Measurements from ENCODE around the gene OR4S1.
"Not testable (repeated sequence)": the region's sequence is repeated elsewhere in the genome, so short reads cannot be mapped to it uniquely, and the experiment has no call there.

OR4S1 gene, protein sequence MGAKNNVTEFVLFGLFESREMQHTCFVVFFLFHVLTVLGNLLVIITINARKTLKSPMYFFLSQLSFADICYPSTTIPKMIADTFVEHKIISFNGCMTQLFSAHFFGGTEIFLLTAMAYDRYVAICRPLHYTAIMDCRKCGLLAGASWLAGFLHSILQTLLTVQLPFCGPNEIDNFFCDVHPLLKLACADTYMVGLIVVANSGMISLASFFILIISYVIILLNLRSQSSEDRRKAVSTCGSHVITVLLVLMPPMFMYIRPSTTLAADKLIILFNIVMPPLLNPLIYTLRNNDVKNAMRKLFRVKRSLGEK

DNA sequence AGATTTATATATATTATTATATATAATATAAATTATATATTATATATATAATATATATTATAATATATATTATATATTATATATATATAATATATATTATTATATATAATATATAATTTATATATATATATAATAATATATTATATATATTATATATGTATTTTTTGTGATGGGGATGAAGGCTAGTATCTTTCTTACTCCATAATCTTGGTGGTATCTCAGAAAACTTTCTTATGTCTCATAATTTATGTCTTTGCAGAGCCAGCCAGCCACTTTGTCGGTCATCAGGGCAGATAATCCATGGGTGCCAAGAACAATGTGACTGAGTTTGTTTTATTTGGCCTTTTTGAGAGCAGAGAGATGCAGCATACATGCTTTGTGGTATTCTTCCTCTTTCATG lies at the start of gene OR4S1:
Gene OR4S1 (plus strand): TSS at position 301 of the 400 bp plus-strand sequence. CDS start 0 bp downstream, at position 301.
- in situ Hi-C loops (cut with HindIII; ENCODE audit: low sequenced_read_pairs) = no loop called here

DNA sequence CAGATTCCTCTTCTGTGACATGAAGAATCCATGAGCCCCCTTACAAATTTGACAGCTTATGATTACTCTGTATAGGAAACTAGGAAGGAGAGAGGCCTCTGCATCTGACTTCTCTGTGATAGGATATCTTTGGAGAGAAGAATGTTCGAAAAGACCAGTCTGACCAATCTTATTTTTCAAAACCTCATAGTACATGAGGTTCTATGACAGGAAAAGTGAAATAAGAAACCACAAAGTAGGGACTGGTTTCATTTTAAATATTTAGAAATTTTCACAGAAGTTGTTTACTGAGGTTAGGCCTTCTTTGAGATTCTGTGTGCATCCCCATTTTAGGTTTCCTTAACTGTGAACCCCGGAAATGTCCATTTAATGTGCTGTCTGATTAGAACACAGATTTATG lies 44.4 kb upstream of the OR4S1 start:
- in situ Hi-C loops (cut with HindIII; ENCODE audit: low sequenced_read_pairs) = no loop called here

DNA sequence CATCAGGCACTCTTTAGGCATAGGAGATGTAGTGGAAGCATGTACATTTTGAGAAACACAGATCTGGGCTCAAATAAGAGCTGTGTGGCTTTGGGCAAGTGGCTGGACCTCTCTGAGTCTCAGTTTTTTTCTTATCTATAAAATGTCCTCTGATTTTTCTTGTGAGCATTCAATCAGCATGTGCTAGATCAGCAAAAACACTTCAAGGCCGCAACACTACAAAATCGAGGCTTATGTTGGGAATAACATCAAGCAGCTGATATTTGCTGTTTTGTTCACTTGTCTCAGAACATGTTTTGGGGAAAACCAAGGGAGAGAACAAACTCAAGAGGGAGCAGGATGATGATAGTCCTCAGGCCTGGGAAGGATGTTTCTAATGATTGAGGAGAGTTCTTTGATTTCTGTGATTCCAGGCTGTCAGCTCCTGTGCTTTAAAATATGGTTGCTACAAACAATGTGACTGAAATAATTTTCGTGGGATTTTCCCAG lies 42.6 kb upstream of the OR4S1 start, which contains the start of gene OR4X1:
Gene OR4X1 (plus strand): TSS at position 439 of the 489 bp plus-strand sequence. CDS start 0 bp downstream, at position 439.
- in situ Hi-C loops (cut with HindIII; ENCODE audit: low sequenced_read_pairs) = no loop called here

DNA sequence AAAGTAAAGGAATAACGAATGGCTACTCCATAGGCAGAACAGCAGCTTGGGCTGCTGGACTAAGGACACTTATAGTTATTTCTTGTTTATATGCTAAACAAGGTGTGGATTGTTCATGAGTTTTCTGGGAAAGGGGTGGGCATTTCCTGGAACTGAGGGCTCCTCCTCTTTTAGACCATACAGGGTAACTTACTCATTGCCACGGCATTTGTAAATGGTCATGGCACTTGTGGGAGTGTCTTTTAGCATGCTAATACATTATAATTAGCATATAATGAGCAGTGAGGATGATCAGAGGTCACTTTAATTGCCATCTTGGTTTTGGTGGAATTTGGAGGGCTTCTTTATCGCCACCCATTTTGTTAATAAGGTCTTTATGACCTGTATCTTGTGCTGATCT lies 35.4 kb upstream of the OR4S1 start:
- in situ Hi-C loops (cut with HindIII; ENCODE audit: low sequenced_read_pairs) = no loop called here

DNA sequence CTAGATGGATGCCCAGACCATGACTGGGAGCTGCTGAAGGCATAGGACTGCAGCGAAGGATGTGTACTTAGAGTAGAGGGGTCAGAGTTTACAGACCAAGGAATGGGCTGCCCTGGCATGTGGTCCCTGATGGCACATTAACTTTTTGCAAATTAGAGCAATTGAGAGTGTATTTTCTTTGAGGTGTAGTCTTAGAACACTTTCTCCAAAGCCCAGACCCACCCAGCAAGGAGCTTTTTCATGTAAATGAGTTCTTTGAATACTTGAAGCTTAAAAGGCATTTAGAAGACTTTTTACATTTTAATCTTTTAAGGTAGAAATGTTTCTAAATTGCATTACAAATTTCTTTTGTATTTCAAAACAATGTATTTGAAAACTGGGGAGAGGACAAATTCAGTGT lies 33.4 kb upstream of the OR4S1 start:
- in situ Hi-C loops (cut with HindIII; ENCODE audit: low sequenced_read_pairs) = no loop called here

DNA sequence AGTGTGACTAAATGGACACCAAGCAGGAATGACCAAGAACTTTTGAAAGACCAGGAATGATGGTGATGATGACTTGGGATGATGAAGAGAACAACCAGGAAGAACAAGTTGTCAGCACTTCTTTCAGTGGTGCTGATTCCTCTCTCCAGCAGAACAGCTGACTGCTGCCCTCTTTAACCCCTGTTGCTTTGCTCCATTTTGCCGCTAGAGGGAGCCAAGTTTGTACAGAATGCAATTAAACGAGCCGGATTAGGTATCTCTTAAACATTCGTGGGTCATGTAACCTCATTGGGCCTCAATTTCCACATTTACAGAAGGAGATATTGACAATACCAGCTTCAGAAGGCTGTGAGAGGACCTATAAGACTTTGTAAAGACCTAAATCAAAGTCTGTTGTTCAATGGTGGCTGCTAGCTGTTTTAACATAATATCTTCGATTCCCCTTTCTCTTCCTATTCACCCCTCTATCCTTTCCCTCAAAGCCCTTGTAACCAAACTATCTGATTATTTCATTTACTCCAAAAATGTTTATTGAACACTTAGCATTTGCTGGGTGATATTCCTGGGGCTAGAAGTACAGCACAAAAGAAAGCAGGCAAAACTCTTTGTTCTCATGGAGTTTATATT lies 1.9 kb downstream of the OR4S1 start:
- in situ Hi-C loops (cut with HindIII; ENCODE audit: low sequenced_read_pairs) = no loop called here

DNA sequence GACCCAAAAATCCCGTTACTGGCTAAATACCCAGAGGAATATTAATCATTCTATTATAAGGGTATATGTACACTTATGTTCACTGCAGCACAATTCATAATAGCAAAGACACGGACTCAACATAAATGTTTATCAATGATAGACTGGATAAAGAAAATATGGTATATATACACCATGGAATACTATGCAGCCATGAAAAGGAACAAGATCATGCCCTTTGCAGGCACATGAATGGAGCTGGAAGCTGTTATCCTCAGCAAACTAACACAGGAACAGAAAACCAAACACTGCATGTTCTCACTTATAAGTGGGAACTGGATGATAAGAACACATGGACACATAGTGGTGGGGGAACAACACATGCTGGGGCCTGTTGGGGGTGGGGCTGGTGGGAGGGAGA lies 7.6 kb downstream of the OR4S1 start:
- in situ Hi-C loops (cut with HindIII; ENCODE audit: low sequenced_read_pairs) = not testable (repeated sequence)

DNA sequence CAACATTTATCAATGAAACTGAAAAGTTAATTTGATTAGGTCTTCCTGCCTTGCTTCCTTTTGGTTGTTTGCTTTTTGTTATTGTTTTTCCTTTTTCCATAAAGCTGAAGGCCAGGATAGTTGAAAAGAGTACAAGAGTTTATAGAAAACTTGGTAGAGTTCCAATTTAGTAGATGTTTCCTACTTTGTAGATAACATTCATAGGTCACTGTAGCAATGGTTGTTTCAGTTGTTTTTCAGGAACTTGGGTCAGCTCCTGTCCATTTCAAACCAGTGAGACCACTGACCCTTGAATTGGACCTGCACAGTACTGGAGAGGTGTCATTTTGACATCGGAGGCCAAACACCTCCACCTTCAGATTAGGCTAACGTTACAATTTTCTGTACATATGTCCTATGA lies 13.8 kb downstream of the OR4S1 start:
- in situ Hi-C loops (cut with HindIII; ENCODE audit: low sequenced_read_pairs) = not testable (repeated sequence)

DNA sequence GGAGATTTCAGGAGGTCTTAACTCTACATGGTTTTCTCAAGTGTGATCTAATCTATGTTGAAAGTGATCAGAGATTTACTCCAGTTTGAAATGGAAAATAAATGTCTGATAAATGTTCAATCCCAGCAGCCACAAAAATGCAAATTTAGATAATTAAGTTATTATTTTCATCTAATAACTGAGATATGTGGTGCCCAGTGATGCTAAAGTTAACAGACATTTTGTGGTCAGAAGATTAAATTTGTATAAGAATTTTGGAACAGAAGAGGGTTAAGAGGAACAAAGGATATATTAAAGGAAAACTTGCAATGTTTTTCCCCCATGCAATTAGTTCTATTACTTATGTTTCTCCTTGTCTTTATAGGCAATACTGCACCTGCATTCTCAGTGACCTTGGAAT lies 18.6 kb downstream of the OR4S1 start, which contains the start of gene OR4C3:
Gene OR4C3 (plus strand): TSS at position 301 of the 400 bp plus-strand sequence. CDS start 102 bp downstream, outside the sequence.
- in situ Hi-C loops (cut with HindIII; ENCODE audit: low sequenced_read_pairs) = not testable (repeated sequence)

DNA sequence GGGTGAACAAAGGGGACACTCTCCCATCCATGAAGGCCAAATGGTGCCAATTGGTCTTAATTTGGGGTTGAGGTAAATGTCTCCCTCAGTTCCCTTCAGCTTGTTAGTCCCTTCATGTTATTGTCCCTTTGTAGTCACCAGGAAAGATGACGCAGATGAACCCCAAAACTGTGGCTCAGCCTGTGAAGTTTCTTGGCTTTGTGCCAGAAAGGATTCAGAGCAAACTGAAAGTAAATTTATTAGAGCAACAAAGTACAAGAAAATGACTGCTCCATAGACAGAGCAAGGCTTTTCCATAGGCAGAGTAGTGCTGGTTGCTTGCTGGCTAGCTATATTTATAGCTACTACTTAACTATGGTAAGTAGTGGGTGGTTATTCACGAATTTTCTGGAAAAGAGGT lies 35.4 kb downstream of the OR4S1 start:
- in situ Hi-C loops (cut with HindIII; ENCODE audit: low sequenced_read_pairs) = no loop called here

DNA sequence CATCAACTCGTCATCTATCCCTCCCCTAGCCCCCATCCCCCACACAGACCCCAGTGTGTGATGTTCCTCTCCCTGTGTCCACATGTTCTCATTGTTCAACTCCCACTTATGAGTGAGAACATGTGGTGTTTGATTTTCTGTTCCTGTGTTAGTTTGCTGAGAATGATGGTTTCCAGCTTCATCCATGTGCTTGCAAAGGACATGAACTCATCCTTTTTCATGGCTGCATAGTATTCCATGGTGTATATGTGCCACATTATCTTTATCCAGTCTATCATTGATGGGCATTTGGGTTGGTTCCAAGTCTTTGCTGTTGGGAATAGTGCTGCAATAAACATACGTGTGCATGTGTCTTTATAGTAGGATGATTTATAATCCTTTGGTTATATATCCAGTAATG lies 36.5 kb downstream of the OR4S1 start:
- in situ Hi-C loops (cut with HindIII; ENCODE audit: low sequenced_read_pairs) = not testable (repeated sequence)

DNA sequence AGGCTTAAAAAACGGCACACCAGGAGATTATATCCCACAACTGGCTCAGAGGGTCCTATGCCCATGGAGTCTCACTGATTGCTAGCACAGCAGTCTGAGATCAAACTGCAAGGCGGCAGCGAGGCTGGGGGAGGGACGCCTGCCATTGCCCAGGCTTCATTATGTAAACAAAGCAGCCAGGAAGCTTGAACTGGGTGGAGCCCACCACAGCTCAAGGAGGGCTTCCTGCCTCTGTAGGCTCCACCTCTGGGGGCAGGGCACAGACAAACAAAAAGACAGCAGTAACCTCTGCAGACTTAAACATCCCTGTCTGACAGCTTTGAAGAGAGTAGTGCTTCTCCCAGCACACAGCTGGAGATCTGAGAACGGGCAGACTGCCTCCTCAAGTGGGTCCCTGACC lies 40.3 kb downstream of the OR4S1 start:
- in situ Hi-C loops (cut with HindIII; ENCODE audit: low sequenced_read_pairs) = not testable (repeated sequence)

DNA sequence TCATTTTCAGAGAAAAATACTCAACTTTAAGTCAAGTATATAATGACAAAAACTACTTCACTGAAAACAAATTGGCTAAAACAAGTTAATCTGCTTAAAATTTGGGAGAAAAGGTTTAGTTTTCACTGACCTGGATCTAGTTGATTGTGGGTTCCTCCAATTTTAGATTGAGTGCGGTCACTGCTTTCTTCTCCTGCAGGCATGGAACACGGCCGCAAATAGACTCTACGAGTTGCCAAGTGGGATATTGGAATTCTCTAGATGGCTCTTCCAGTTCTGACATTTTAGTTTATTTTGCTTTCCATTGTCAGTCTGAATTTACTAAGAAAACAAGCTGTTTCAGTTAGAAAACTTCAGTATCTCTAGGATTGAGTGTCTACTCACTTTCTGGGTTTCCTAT lies 48.0 kb downstream of the OR4S1 start:
- in situ Hi-C loops (cut with HindIII; ENCODE audit: low sequenced_read_pairs) = no loop called here

DNA sequence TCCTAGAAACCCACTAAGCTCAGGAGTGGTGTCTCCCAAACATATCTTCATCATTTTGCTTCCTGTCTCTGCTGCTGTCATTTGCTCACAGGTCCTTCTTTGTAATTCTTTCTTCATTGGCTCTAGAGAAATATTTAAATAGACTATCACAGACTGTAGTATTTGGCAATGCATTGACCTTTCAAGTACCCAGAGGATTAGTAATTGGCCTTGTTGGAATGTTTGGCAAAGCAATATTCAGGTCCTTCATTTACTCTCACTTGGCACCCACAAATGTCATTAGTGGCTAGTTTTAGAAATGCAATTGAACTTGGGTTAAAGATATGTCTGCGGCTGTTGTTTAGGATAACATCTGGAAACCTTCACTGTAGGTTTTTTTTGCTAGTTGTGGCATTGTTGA lies 48.7 kb downstream of the OR4S1 start:
- in situ Hi-C loops (cut with HindIII; ENCODE audit: low sequenced_read_pairs) = no loop called here
